ENCODE data around the gene P2RY14. TPM values are rescaled to one million over a fixed set of nuclear protein-coding genes. Genes with fewer than 3 reads are reported as not detected.

P2RY14 gene
- total RNA-seq, 1 experiment from 2014 or later: not detected

DNA sequence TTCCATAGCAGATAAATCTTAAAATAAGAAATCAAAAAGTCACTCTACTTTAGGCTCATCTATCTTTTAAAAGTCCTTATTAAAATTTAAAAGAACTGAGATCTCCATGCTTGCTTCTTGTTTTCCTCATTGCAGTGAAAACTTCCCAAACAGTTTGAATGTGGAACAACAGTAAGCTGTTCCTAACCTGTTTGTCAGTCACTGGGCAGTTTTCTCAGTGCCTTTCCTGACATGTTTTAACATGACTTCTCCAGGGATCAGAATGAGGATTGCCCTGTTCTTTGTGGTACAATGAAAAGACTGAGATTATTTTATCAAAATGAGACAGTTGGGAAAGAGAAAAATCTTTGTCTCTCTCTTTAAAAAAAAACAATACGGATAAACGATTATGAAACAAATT is 37.5 kb upstream of the P2RY14 start:
- CTCF ChIA-PET: interaction anchor here (1.5 kb wide), 1 partner anchor 12 kb away, joined by 7 read pairs; no protein-coding TSS in a partner anchor
- Mint-ChIP-seq H3K27ac (peak overlapping the region; percentile 86), H3K27me3 (ENCODE audit: low read depth) (no peaks in the 10 kb centered on the region)

DNA sequence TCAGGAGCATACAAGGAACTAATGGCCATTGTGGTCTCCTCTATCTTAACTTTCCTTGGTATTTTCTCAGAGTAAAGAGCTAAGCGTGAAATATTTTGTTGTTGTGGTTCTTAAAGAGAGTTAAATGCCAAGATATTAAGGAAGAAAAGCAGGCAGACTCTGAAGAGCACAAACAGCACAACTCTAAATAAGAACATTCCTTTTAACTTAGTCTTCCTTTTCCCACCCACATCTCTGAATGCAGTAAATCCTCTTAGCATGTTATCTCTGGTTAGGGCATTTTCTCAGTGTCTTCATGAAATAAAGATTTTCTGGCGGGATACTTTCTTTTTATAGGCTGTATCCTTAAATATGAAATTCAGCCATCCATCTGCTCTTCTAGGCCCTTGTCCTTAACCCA is 36.8 kb upstream of the P2RY14 start:
- ChIA-PET POLR2A (no interaction called here), CTCF (no interaction called here)
- TF ChIP-seq ZNF138 (CRISPR knock-in tag; conservative IDR thresholded peaks at IDR 0.05) (no peak), JUN (CRISPR knock-in tag; IDR thresholded peaks at IDR 0.05) (no peak), NFATC4 (CRISPR knock-in tag; IDR thresholded peaks at IDR 0.05) (no peak), FOXP1 (CRISPR knock-in tag; IDR thresholded peaks at IDR 0.05; ENCODE audit: borderline replicate concordance) (no peak), EMX1 (CRISPR knock-in tag; IDR thresholded peaks at IDR 0.05) (no peak), ZNF423 (CRISPR knock-in tag; IDR thresholded peaks at IDR 0.05) (no peak), FOXK1 (CRISPR knock-in tag; IDR thresholded peaks at IDR 0.05) (no peak), TP53 (CRISPR knock-in tag; IDR thresholded peaks at IDR 0.05) (no peak)
- TF ChIP-seq, protein P1, sequence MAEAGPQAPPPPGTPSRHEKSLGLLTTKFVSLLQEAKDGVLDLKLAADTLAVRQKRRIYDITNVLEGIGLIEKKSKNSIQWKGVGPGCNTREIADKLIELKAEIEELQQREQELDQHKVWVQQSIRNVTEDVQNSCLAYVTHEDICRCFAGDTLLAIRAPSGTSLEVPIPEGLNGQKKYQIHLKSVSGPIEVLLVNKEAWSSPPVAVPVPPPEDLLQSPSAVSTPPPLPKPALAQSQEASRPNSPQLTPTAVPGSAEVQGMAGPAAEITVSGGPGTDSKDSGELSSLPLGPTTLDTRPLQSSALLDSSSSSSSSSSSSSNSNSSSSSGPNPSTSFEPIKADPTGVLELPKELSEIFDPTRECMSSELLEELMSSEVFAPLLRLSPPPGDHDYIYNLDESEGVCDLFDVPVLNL (CRISPR knock-in tag; IDR thresholded peaks at IDR 0.05; ENCODE audit: borderline replicate concordance, low read depth): no peak
- TF ChIP-seq, protein P2, sequence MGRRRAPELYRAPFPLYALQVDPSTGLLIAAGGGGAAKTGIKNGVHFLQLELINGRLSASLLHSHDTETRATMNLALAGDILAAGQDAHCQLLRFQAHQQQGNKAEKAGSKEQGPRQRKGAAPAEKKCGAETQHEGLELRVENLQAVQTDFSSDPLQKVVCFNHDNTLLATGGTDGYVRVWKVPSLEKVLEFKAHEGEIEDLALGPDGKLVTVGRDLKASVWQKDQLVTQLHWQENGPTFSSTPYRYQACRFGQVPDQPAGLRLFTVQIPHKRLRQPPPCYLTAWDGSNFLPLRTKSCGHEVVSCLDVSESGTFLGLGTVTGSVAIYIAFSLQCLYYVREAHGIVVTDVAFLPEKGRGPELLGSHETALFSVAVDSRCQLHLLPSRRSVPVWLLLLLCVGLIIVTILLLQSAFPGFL (CRISPR knock-in tag; IDR thresholded peaks at IDR 0.05; ENCODE audit: borderline replicate concordance): no peak
- H3K36me3 Mint-ChIP-seq: no peaks in the 10 kb centered on the region
- DNase-seq (ENCODE audit: low spot score) (no peak), ATAC-seq (no peak)
- peak overlapping the region; percentile 83 for H3K27ac Mint-ChIP-seq
- H3K27me3 Mint-ChIP-seq (ENCODE audit: low read depth): no peaks in the 10 kb centered on the region
- peaks cover 51% of the 10 kb centered on the region for H3K4me1 Mint-ChIP-seq
- no peak overlapping the region for H3K4me3 Mint-ChIP-seq
- no peaks in the 10 kb centered on the region for H3K9me3 Mint-ChIP-seq

More for the DNA sequence above, 37.5 kb upstream of the P2RY14 start:
- Mint-ChIP-seq H3K4me1 (peaks cover 51% of the 10 kb centered on the region), H3K9me3 (no peaks in the 10 kb centered on the region), H3K36me3 (no peaks in the 10 kb centered on the region), H3K4me3 (no peak overlapping the region)
- no peak for ATAC-seq
- DNase-seq (ENCODE audit: low spot score): no peak
- TF ChIP-seq, protein P3, sequence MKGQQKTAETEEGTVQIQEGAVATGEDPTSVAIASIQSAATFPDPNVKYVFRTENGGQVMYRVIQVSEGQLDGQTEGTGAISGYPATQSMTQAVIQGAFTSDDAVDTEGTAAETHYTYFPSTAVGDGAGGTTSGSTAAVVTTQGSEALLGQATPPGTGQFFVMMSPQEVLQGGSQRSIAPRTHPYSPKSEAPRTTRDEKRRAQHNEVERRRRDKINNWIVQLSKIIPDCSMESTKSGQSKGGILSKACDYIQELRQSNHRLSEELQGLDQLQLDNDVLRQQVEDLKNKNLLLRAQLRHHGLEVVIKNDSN (CRISPR knock-in tag; IDR thresholded peaks at IDR 0.05): no peak
- TF ChIP-seq ZNF263 (CRISPR knock-in tag; IDR thresholded peaks at IDR 0.05; ENCODE audit: low read depth): no peak
- no peak for TF ChIP-seq KAT7 (CRISPR knock-in tag; IDR thresholded peaks at IDR 0.05; ENCODE audit: borderline replicate concordance)
- TF ChIP-seq, protein P4, sequence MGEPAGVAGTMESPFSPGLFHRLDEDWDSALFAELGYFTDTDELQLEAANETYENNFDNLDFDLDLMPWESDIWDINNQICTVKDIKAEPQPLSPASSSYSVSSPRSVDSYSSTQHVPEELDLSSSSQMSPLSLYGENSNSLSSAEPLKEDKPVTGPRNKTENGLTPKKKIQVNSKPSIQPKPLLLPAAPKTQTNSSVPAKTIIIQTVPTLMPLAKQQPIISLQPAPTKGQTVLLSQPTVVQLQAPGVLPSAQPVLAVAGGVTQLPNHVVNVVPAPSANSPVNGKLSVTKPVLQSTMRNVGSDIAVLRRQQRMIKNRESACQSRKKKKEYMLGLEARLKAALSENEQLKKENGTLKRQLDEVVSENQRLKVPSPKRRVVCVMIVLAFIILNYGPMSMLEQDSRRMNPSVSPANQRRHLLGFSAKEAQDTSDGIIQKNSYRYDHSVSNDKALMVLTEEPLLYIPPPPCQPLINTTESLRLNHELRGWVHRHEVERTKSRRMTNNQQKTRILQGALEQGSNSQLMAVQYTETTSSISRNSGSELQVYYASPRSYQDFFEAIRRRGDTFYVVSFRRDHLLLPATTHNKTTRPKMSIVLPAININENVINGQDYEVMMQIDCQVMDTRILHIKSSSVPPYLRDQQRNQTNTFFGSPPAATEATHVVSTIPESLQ (CRISPR knock-in tag; IDR thresholded peaks at IDR 0.05): no peak
- TF ChIP-seq, protein P5, sequence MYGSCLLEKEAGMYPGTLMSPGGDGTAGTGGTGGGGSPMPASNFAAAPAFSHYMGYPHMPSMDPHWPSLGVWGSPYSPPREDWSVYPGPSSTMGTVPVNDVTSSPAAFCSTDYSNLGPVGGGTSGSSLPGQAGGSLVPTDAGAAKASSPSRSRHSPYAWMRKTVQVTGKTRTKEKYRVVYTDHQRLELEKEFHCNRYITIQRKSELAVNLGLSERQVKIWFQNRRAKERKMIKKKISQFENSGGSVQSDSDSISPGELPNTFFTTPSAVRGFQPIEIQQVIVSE (CRISPR knock-in tag; IDR thresholded peaks at IDR 0.05; ENCODE audit: borderline replicate concordance): no peak
- TF ChIP-seq, protein P6, sequence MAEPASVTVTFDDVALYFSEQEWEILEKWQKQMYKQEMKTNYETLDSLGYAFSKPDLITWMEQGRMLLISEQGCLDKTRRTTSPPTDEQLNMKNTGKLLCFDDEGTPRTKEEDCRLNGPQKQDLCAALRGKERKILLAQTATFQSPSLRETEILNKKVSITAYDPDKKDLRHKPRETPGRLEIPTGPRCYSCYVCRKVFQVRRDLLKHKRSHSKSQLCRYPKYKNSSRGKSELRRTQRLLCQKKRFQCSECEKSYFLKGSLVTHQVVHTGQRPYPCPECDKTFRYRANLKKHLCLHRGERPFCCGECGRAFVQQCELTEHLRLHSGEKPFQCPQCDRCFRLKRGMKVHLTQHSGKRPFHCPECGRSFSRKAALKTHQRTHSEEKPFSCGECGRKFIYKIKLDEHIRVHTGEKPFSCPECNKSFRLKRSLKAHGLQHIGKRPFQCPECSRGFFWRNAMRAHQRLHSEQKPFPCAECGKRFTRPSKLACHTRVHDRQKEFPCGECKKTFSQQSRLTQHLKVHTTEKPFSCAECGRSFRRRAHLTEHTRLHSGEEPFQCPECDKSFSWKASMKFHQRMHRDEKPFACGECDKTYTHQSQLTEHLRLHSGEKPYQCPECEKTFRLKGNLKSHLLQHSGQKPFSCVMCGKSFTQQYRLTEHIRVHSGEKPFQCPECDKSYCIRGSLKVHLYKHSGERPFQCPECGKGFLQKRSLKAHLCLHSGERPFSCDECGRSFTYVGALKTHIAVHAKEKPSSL (CRISPR knock-in tag; conservative IDR thresholded peaks at IDR 0.05): no peak
- TF ChIP-seq MXD4 (CRISPR knock-in tag; IDR thresholded peaks at IDR 0.05; ENCODE audit: borderline replicate concordance): no peak
- no peak for TF ChIP-seq NFYB (CRISPR knock-in tag; conservative IDR thresholded peaks at IDR 0.05; ENCODE audit: low read depth)
- TF ChIP-seq, protein P7, sequence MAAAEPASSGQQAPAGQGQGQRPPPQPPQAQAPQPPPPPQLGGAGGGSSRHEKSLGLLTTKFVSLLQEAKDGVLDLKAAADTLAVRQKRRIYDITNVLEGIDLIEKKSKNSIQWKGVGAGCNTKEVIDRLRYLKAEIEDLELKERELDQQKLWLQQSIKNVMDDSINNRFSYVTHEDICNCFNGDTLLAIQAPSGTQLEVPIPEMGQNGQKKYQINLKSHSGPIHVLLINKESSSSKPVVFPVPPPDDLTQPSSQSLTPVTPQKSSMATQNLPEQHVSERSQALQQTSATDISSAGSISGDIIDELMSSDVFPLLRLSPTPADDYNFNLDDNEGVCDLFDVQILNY (CRISPR knock-in tag; IDR thresholded peaks at IDR 0.05): no peak
- no peak for TF ChIP-seq ZNF671 (CRISPR knock-in tag; IDR thresholded peaks at IDR 0.05)
- no peak for TF ChIP-seq ZNF317 (CRISPR knock-in tag; IDR thresholded peaks at IDR 0.05; ENCODE audit: borderline replicate concordance, low read depth)
- no peak for TF ChIP-seq ATF1 (CRISPR knock-in tag; IDR thresholded peaks at IDR 0.05)
- POLR2A ChIA-PET: no interaction called here
